ENCODE results near the gene COX10. TPM values are rescaled to one million over a fixed set of nuclear protein-coding genes. Genes with fewer than 3 reads are reported as not detected.

The COX10 gene
- total and polyA plus RNA-seq, 10 donors = 3.0 to 28.8 (median 14.9) TPM

DNA sequence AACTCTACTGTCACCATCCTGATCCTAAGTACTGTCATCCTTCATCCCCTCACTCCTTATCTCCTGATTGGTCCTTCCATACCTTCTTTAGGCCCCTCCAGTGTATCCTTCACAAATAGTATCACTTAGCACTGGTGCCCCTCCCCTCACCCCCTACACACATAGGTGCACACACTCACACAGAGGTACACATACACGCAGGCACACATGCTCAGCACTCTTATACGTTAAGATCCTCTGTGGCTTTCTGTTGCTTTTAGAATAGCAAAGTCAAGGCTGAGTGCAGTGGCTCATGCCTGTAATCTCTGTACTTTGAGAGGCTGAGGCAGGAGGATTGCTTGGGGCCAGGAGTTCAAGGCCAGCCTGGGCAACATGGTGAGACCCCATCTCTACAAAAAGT, 135.2 kb downstream of the COX10 start:
- Histone ChIP-seq H3K9me3 (no peaks in the 10 kb centered on the region), H3K36me3 (peaks cover 0 to 62% (median 19%) of the 10 kb centered on the region in 6 donors), H3K4me1 (peaks cover 3 to 68% (median 28%) of the 10 kb centered on the region in 6 donors), H3K4me3 (no peak overlapping the region), H3K27ac (peak overlapping the region in 1 of 8 donors; percentile 79), H3K27me3 (replicated peaks in 1 of 7) (no peaks in the 10 kb centered on the region)
- intact Hi-C loops (cut with DNase I; ENCODE audit: low total_unique reads) = no loop called here
- WGBS, 5 donors = 84 to 96% (median 88%) methylated on average over 2 of the region's 2 CpGs
- no peak for DNase-seq
- TF ChIP-seq, protein P1, sequence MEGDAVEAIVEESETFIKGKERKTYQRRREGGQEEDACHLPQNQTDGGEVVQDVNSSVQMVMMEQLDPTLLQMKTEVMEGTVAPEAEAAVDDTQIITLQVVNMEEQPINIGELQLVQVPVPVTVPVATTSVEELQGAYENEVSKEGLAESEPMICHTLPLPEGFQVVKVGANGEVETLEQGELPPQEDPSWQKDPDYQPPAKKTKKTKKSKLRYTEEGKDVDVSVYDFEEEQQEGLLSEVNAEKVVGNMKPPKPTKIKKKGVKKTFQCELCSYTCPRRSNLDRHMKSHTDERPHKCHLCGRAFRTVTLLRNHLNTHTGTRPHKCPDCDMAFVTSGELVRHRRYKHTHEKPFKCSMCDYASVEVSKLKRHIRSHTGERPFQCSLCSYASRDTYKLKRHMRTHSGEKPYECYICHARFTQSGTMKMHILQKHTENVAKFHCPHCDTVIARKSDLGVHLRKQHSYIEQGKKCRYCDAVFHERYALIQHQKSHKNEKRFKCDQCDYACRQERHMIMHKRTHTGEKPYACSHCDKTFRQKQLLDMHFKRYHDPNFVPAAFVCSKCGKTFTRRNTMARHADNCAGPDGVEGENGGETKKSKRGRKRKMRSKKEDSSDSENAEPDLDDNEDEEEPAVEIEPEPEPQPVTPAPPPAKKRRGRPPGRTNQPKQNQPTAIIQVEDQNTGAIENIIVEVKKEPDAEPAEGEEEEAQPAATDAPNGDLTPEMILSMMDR (IDR thresholded peaks at IDR 0.05 in 8 of 11, conservative IDR thresholded peaks at IDR 0.05 in 3 of 11) = no peak
- TF ChIP-seq POLR2AphosphoS5 (IDR thresholded peaks at IDR 0.05) = no peak
- no peak for TF ChIP-seq POLR2A (IDR thresholded peaks at IDR 0.05)

DNA sequence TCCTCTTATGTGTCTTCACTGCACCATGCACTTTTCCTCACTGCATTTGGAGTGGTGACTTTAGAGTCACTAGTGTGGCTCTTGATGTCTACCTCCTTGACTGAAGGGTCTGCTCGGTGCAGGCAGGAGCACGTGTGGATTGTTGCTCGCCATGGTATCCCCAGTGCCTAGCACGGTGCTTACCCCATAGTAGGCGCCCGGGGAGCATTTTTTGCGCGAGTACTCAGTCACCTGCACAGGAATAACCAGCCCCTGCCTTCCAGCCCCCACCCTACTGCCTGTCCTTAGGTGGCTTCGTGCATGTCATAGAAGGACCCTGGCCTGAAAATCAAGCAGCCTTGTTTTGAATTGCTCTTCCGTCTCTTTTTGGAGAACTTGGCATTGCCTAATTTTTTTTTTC, 136.1 kb downstream of the COX10 start:
- Histone ChIP-seq H3K27ac (peak overlapping the region in 2 of 8 donors; percentile 29 to 58), H3K27me3 (replicated peaks in 1 of 7) (no peaks in the 10 kb centered on the region), H3K36me3 (peaks cover 0 to 62% (median 19%) of the 10 kb centered on the region in 6 donors), H3K9me3 (no peaks in the 10 kb centered on the region), H3K4me1 (peaks cover 3 to 60% (median 24%) of the 10 kb centered on the region in 6 donors), H3K4me3 (no peak overlapping the region)
- no peak for TF ChIP-seq POLR2A (IDR thresholded peaks at IDR 0.05)
- TF ChIP-seq, protein P1 (IDR thresholded peaks at IDR 0.05 in 8 of 11, conservative IDR thresholded peaks at IDR 0.05 in 3 of 11) = no peak
- TF ChIP-seq POLR2AphosphoS5 (IDR thresholded peaks at IDR 0.05) = no peak
- 90 to 98% (median 96%) methylated on average over 10 of the region's 10 CpGs for WGBS, 5 donors
- intact Hi-C loops (cut with DNase I; ENCODE audit: low total_unique reads) = no loop called here
- DNase-seq = no peak

DNA sequence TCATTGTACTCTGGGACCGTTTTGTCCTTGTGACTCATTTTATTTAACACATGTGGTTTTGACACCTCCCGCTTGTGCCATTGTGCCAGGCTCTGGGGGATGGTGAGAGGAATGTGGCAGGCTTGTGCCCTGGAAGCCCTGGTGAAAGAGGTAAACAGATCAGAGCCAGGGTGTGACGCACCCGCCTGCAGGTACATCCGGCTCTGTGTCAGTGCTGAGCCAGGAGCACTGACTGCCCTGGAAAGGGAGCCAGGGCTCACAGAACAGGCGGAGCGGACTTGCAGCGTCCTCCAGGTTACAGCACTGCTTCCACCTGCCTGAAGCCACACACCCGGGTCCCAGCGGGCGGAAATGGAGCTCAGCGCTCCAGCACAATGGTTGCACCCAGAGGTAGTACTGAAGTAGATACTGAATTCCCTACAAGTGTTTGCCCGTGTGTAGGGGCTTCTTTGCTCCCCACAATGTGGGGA, 136.7 kb downstream of the COX10 start:
- intact Hi-C loops (cut with DNase I; ENCODE audit: low total_unique reads) = no loop called here
- TF ChIP-seq POLR2AphosphoS5 (IDR thresholded peaks at IDR 0.05) = peak; percentile 10 to 40 (median 35)
- TF ChIP-seq, protein P1 (IDR thresholded peaks at IDR 0.05 in 8 of 11, conservative IDR thresholded peaks at IDR 0.05 in 3 of 11) = no peak
- no peak overlapping the region for H3K4me3 ChIP-seq
- H3K27me3 ChIP-seq (replicated peaks in 1 of 7) = no peaks in the 10 kb centered on the region
- H3K36me3 ChIP-seq = peaks cover 0 to 63% (median 19%) of the 10 kb centered on the region in 6 donors
- no peaks in the 10 kb centered on the region for H3K9me3 ChIP-seq
- peak; percentile 74 for DNase-seq
- peak overlapping the region in 2 of 8 donors; percentile 29 to 58 for H3K27ac ChIP-seq
- H3K4me1 ChIP-seq = peaks cover 0 to 53% (median 19%) of the 10 kb centered on the region in 6 donors
- 76 to 89% (median 82%) methylated on average over 5 to 13 of the region's 13 CpGs for WGBS, 5 donors

DNA sequence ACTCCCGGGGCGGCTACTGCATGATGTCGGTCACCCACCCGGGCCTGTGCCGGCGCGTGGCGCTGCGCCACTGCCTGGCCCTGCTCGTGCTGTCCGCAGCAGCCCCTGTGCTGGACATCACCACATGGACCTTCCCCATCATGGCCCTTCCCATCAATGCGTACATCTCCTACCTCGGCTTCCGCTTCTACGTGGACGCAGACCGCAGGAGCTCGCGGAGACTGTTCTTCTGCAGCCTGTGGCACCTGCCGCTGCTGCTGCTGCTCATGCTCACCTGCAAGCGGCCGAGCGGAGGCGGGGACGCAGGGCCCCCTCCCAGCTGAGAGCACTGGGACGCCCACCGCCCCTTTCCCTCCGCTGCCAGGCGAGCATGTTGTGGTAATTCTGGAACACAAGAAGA, 137.6 kb downstream of the COX10 start:
- TF ChIP-seq POLR2A (IDR thresholded peaks at IDR 0.05) (no peak), POLR2AphosphoS5 (IDR thresholded peaks at IDR 0.05) (no peak)
- TF ChIP-seq, protein P1 (IDR thresholded peaks at IDR 0.05 in 8 of 11, conservative IDR thresholded peaks at IDR 0.05 in 3 of 11) = no peak
- WGBS, 5 donors = 97 to 98% (median 98%) methylated on average over 25 to 29 of the region's 29 CpGs
- Histone ChIP-seq H3K4me1 (peaks cover 0 to 45% (median 14%) of the 10 kb centered on the region in 6 donors), H3K27me3 (replicated peaks in 1 of 7) (no peaks in the 10 kb centered on the region), H3K36me3 (peaks cover 0 to 69% (median 19%) of the 10 kb centered on the region in 6 donors), H3K27ac (peak overlapping the region in 2 of 8 donors; percentile 29 to 58), H3K4me3 (no peak overlapping the region), H3K9me3 (no peaks in the 10 kb centered on the region)
- peak; percentile 75 for DNase-seq
- intact Hi-C loops (cut with DNase I; ENCODE audit: low total_unique reads) = no loop called here

Data from spleen (tissue), 11 donors.